Testis (tissue), 3 donors: Measurements from ENCODE around the gene YY1AP1. TPM values are rescaled to one million over a fixed set of nuclear protein-coding genes. Genes with fewer than 3 reads are reported as not detected.
"Not testable (repeated sequence)": the region's sequence is repeated elsewhere in the genome, so short reads cannot be mapped to it uniquely, and the experiment has no call there.

Experiments
- DNase-seq: peaks from one replicate; pipeline ENCODE4 v3.0.0-alpha.2; 2019
- H3K27ac ChIP-seq, 2 donors: fragments of 200-600 bp; sonication (generic); one replicate each; pipeline ENCODE4 v1.5.1; 2019
- H3K27me3 ChIP-seq: fragments of 200-600 bp; sonication (generic); one replicate; pipeline ENCODE4 v1.5.1; 2019
- H3K36me3 ChIP-seq: fragments of 200-600 bp; sonication (generic); one replicate; pipeline ENCODE4 v1.5.1; 2017; ENCODE audit warnings: low read depth; ENCODE audit errors: missing control alignments
- H3K4me1 ChIP-seq: fragments of 200-600 bp; sonication (generic); one replicate; pipeline ENCODE4 v1.5.1; 2019
- H3K4me3 ChIP-seq, 2 donors: fragments of 200-600 bp; sonication (generic); one replicate each; pipeline ENCODE4 v1.5.1; 2017 to 2019
- H3K9me3 ChIP-seq: fragments of 200-600 bp; sonication (generic); one replicate; pipeline ENCODE4 v1.5.1; 2017
- CTCF ChIP-seq, 3 experiments: fragments of 450-650 bp in 2 of 3; fragments of 200-600 bp in 1 of 3; sonication (generic) in 1 of 3; IDR thresholded peaks; one replicate each; pipeline ENCODE4 v1.5.1; 2016 to 2019; ENCODE audit warnings: antibody characterized with exemption in 3 of 3, mild to moderate bottlenecking in 2 of 3, moderate library complexity in 1 of 3
- POLR2A ChIP-seq: fragments of 450-650 bp; IDR thresholded peaks from one replicate; pipeline ENCODE4 v1.6.1; 2017; ENCODE audit warnings: antibody characterized with exemption, mild to moderate bottlenecking, moderate library complexity
- WGBS, 2 donors: methylation state at CpG; one replicate each; pipeline ENCODE4 v1.1.5; 2018; 5-methylcytosine and 5-hydroxymethylcytosine counted together
- intact Hi-C: fragments of 100-400 bp; cut with DNase I; formaldehyde crosslinking; loops from one replicate; pipeline ENCODE4 v1.15.1; 2023; ENCODE audit warnings: low total_unique reads
- polyA plus RNA-seq: library from polyadenylated mRNA; stranded (reverse); fragments of 350-450 nt; fragmentation: Illumina TruSeq; extraction: RNeasy Lipid Tissue Mini Kit (QIAGEN cat#74804); gene quantifications from one replicate; pipeline ENCODE4 v1.2.3, GENCODE V29; 2014; ENCODE audit warnings: low read depth, low replicate concordance; ENCODE audit not compliant: insufficient read depth
- total RNA-seq, 2 donors: library from RNA; depleted of rRNA; stranded (reverse); fragments of >200 nt; gene quantifications; one replicate each; pipeline ENCODE4 v1.2.3, GENCODE V29; 2016

The YY1AP1 gene
- total and polyA plus RNA-seq, 3 donors from 2014 or later, result 171 to 219 (median 205) TPM

- Histone ChIP-seq H3K9me3 (no peaks in the 10 kb centered on the region), H3K27ac (no peak overlapping the region), H3K4me3 (no peak overlapping the region), H3K4me1 (no peaks in the 10 kb centered on the region), H3K36me3 (no peaks in the 10 kb centered on the region), H3K27me3 (no peaks in the 10 kb centered on the region)
- no peak for DNase-seq
- TF ChIP-seq CTCF (IDR thresholded peaks at IDR 0.05) (no peak), POLR2A (no peak)
- intact Hi-C loops, result no loop called here
- 92 to 93% methylated on average over 5 of the region's 5 CpGs for WGBS, 2 donors
Observed at GRCh38 chr1:155669233-155670162, 19.1 kb downstream of the YY1AP1 start.

DNA sequence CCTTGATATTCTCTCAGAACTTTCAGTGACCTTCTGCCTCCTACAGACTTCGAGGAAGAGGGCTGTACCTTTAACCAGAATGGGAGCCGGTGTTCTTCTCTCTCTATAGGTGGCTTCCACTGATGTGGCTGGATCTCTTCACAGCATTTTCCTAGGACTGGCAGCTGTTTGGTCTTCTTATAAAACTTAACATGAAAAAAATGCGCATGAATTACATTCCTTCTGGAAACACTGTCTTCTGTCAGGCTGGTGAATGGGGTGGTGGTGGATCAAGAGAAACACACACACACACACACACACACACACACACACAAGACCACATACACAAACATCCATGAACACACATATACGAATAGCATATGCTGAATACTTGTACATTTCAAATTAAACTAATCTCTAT, 27.3 kb downstream of the YY1AP1 start:
- WGBS, 2 donors, result 90 to 91% methylated on average over 3 to 4 of the region's 4 CpGs
- intact Hi-C loops, H3K9me3 ChIP-seq, H3K4me1 ChIP-seq, H3K27me3 ChIP-seq, DNase-seq, H3K4me3 ChIP-seq, H3K36me3 ChIP-seq, H3K27ac ChIP-seq: not testable (repeated sequence)

- Histone ChIP-seq H3K27me3 (no peaks in the 10 kb centered on the region), H3K36me3 (no peaks in the 10 kb centered on the region), H3K27ac (no peak overlapping the region), H3K4me1 (no peaks in the 10 kb centered on the region), H3K4me3 (no peak overlapping the region), H3K9me3 (no peaks in the 10 kb centered on the region)
- no peak for DNase-seq
- WGBS, 2 donors, result 0 to 45% methylated on average over 1 to 2 of the region's 2 CpGs
- TF ChIP-seq CTCF (IDR thresholded peaks at IDR 0.05) (no peak), POLR2A (no peak)
- intact Hi-C loops, result no loop called here
Observed at GRCh38 chr1:155657463-155657862, 31.1 kb downstream of the YY1AP1 start.

DNA sequence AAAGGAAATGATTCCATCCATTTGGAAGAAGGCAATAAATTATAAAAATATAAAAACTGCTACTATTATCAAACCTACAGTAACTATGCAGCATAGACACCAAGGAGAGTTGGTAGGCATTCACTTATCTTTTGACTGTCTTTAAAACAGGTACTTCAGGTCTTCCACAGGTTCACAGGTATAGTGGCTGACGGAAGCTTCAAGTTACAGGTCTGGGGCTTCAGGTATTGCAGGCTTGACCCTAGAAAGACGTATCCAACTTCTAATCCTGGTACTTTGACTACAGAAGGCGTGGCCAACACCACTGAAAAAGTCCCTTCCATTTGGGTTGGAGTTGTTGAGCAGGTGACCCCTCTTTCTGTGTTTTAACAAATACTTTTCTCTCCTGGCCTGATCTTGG, 35.6 kb downstream of the YY1AP1 start:
- Histone ChIP-seq H3K9me3 (no peaks in the 10 kb centered on the region), H3K4me3 (no peak overlapping the region), H3K36me3 (no peaks in the 10 kb centered on the region), H3K27me3 (no peaks in the 10 kb centered on the region), H3K4me1 (no peaks in the 10 kb centered on the region), H3K27ac (no peak overlapping the region)
- no peak for DNase-seq
- TF ChIP-seq POLR2A, result no peak
- no peak for TF ChIP-seq CTCF (IDR thresholded peaks at IDR 0.05)
- 80 to 81% methylated on average over 3 of the region's 3 CpGs for WGBS, 2 donors
- intact Hi-C loops, result no loop called here

GRCh38 chr1:155651861-155652661, 36.5 kb downstream of the YY1AP1 start:
- Histone ChIP-seq H3K4me3 (no peak overlapping the region), H3K36me3 (no peaks in the 10 kb centered on the region), H3K27ac (no peak overlapping the region), H3K9me3 (no peaks in the 10 kb centered on the region), H3K4me1 (no peaks in the 10 kb centered on the region), H3K27me3 (no peaks in the 10 kb centered on the region)
- WGBS, 2 donors, result 71 to 81% methylated on average over 3 of the region's 3 CpGs
- DNase-seq, result no peak
- intact Hi-C loops, result no loop called here
- TF ChIP-seq CTCF (IDR thresholded peaks at IDR 0.05), result no peak
- no peak for TF ChIP-seq POLR2A
